Smooth muscle cell (in vitro differentiated cells): ENCODE data around the gene PYROXD2. TPM values are rescaled to one million over a fixed set of nuclear protein-coding genes. Genes with fewer than 3 reads are reported as not detected.

Experiments used
- DNase-seq: peaks from one replicate; lab custom pipeline; 2025; ENCODE audit not compliant: unreplicated experiment; lab: John Stamatoyannopoulos, UW
- H2AFZ ChIP-seq: fragments of 200-600 bp; sonication (generic); 2 replicates; pipeline ENCODE4 v1.6.0; 2016; ENCODE audit warnings: antibody characterized with exemption, low read depth, mild to moderate bottlenecking
- H3F3A ChIP-seq: fragments of 200-600 bp; sonication (generic); 2 replicates; pipeline ENCODE4 v1.6.0; 2017; ENCODE audit warnings: antibody characterized with exemption, low read depth
- H3K27ac ChIP-seq: fragments of 200-600 bp; sonication (generic); 2 replicates; pipeline ENCODE4 v1.5.1; 2016; ENCODE audit warnings: low read depth, mild to moderate bottlenecking
- H3K27me3 ChIP-seq: fragments of 200-600 bp; sonication (generic); 2 replicates; pipeline ENCODE4 v1.6.1; 2016; ENCODE audit warnings: low read depth, mild to moderate bottlenecking
- H3K36me3 ChIP-seq: fragments of 200-600 bp; sonication (generic); 2 replicates; pipeline ENCODE4 v1.5.1; 2016; ENCODE audit warnings: low read depth
- H3K4me1 ChIP-seq: fragments of 200-600 bp; sonication (generic); 2 replicates; pipeline ENCODE4 v1.5.1; 2016; ENCODE audit warnings: low read depth
- H3K4me2 ChIP-seq: fragments of 200-600 bp; sonication (generic); 2 replicates; pipeline ENCODE4 v1.6.0; 2016; ENCODE audit warnings: mild to moderate bottlenecking
- H3K4me3 ChIP-seq: fragments of 200-600 bp; sonication (generic); 2 replicates; pipeline ENCODE4 v1.5.1; 2016; ENCODE audit warnings: mild to moderate bottlenecking
- H3K79me2 ChIP-seq: fragments of 200-600 bp; sonication (generic); 2 replicates; pipeline ENCODE4 v1.6.0; 2016; ENCODE audit warnings: low read depth, mild to moderate bottlenecking
- H3K9ac ChIP-seq: fragments of 200-600 bp; sonication (generic); 2 replicates; pipeline ENCODE4 v1.6.0; 2016; ENCODE audit warnings: low read depth
- H3K9me3 ChIP-seq: fragments of 200-600 bp; sonication (generic); replicated peaks from 2 replicates; pipeline ENCODE4 v1.5.1; 2016; ENCODE audit warnings: low read depth
- H4K20me1 ChIP-seq: fragments of 200-600 bp; sonication (generic); 2 replicates; pipeline ENCODE4 v1.6.0; 2016; ENCODE audit warnings: low read depth
- CTCF ChIP-seq: fragments of 200-600 bp; sonication (generic); IDR thresholded peaks from 2 replicates; pipeline ENCODE4 v1.5.1; 2017; ENCODE audit warnings: borderline replicate concordance, mild to moderate bottlenecking, antibody characterized with exemption; ENCODE audit not compliant: insufficient read depth, poor library complexity, severe bottlenecking
- WGBS: methylation state at CpG from one replicate; pipeline ENCODE4 v1.1.7; 2016; ENCODE audit warnings: low lambda C conversion rate; 5-methylcytosine and 5-hydroxymethylcytosine counted together
- polyA plus RNA-seq: library from polyadenylated mRNA; unstranded; fragments of >200 nt; fragmentation: Nextera tagmentation; extraction: Ambion mirVana; gene quantifications from 2 replicates; pipeline ENCODE4 v1.2.1, GENCODE V29; 2016
- total RNA-seq: library from RNA; depleted of rRNA; stranded (reverse); fragments of >200 nt; gene quantifications from 2 replicates; pipeline ENCODE4 v1.2.3, GENCODE V29; 2014

PYROXD2 gene
- total and polyA plus RNA-seq, 2 experiments from 2014 or later, result 3.6 to 6.1 TPM

DNA sequence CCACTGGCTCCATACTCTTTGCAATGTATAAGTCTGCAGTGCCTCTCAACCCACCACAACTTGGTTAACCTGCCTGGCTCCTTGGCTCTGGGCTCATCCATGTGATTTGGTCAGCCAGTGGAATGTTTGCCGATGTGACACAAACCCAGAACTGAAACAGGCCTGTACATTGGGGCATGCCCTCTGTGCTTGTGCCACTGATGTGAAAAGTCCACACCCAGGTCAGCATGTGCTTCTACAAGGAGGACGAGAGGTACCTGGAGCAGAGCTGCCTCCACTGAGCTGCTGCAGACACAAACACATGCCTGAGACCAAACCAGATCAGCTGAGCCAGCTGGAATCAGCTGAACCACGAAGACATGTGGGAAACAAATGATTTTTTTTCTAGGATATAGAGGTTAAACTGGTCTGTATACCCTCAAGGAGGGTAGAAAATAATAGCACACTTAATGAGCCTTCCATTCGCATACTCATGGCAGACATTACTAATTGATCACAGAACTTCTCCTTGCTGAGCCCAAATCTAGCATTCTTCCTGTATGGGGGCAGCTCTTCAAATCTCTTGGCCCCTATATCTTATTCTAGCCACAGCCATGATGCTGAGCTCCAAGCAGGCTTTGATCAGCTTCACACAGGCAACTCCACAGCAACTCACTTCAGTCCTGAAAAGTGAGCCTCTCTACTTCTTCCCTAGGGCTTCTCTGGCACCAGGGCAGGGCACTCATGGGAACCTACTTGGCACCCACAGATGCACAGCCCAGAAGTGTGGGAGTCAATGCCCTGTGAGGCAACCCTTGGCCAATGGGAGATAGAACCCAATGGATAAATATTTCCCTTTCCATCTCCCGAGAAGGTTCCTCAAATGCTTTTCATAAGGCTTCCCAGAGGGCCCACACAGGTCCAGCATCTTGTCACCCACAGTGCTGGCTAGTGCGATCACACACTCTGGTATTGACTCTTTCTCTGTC lies 18.6 kb downstream of the PYROXD2 start:
- 94% methylated on average over 6 of the region's 6 CpGs for WGBS
- no peak overlapping the region for H3K9ac ChIP-seq
- no peaks in the 10 kb centered on the region for H3K36me3 ChIP-seq
- no peaks in the 10 kb centered on the region for H3K79me2 ChIP-seq
- DNase-seq, result no peak
- no peaks in the 10 kb centered on the region for H3K27me3 ChIP-seq
- H3K27ac ChIP-seq, result no peak overlapping the region
- no peak overlapping the region for H2AFZ ChIP-seq
- H3K4me1 ChIP-seq, result no peaks in the 10 kb centered on the region
- H3K9me3 ChIP-seq, result no peaks in the 10 kb centered on the region
- no peak for TF ChIP-seq CTCF
- H3K4me3 ChIP-seq, result no peak overlapping the region
- peaks cover 3% of the 10 kb centered on the region for H3F3A ChIP-seq
- H3K4me2 ChIP-seq, result no peak overlapping the region
- H4K20me1 ChIP-seq, result no peaks in the 10 kb centered on the region

- no peak overlapping the region for H3K27ac ChIP-seq
- DNase-seq, result no peak
- TF ChIP-seq CTCF, result no peak
- 88% methylated on average over 8 of the region's 8 CpGs for WGBS
- H4K20me1 ChIP-seq, result no peaks in the 10 kb centered on the region
- no peak overlapping the region for H2AFZ ChIP-seq
- no peaks in the 10 kb centered on the region for H3K9me3 ChIP-seq
- no peaks in the 10 kb centered on the region for H3K4me1 ChIP-seq
- H3K79me2 ChIP-seq, result no peaks in the 10 kb centered on the region
- H3K9ac ChIP-seq, result no peak overlapping the region
- no peak overlapping the region for H3K4me2 ChIP-seq
- H3K27me3 ChIP-seq, result no peaks in the 10 kb centered on the region
- H3K36me3 ChIP-seq, result no peaks in the 10 kb centered on the region
- peaks cover 3% of the 10 kb centered on the region for H3F3A ChIP-seq
- no peak overlapping the region for H3K4me3 ChIP-seq
These were observed 20.0 kb downstream of the PYROXD2 start for GRCh38 chr10:98394851-98395440.

- no peaks in the 10 kb centered on the region for H3K79me2 ChIP-seq
- H3K4me3 ChIP-seq, result no peak overlapping the region
- no peak for TF ChIP-seq CTCF
- H3F3A ChIP-seq, result peaks cover 3% of the 10 kb centered on the region
- no peak overlapping the region for H3K4me2 ChIP-seq
- no peak overlapping the region for H3K27ac ChIP-seq
- H3K36me3 ChIP-seq, result no peaks in the 10 kb centered on the region
- H3K9ac ChIP-seq, result no peak overlapping the region
- 83% methylated on average over 8 of the region's 8 CpGs for WGBS
- no peaks in the 10 kb centered on the region for H3K4me1 ChIP-seq
- no peak overlapping the region for H2AFZ ChIP-seq
- H3K27me3 ChIP-seq, result no peaks in the 10 kb centered on the region
- DNase-seq, result no peak
- H3K9me3 ChIP-seq, result no peaks in the 10 kb centered on the region
- no peaks in the 10 kb centered on the region for H4K20me1 ChIP-seq
These were observed 23.4 kb downstream of the PYROXD2 start for GRCh38 chr10:98391578-98391991.
